H9 (cell line): ENCODE data around the gene HYAL2. TPM values are rescaled to one million over a fixed set of nuclear protein-coding genes. Genes with fewer than 3 reads are reported as not detected.

Source experiments
- DNase-seq: peaks from one replicate; pipeline ENCODE4 v3.0.0-alpha.2; 2017
- H2AFZ ChIP-seq: one replicate; pipeline ENCODE4 v1.6.1; 2013; ENCODE audit warnings: mild to moderate bottlenecking, low read length, control low read depth, moderate library complexity
- H2AK5ac ChIP-seq: 2 replicates; pipeline ENCODE4 v1.6.1; 2013; ENCODE audit warnings: low read length, control low read depth, mixed read lengths; ENCODE audit not compliant: insufficient read length
- H2BK120ac ChIP-seq: one replicate; pipeline ENCODE4 v1.6.1; 2013; ENCODE audit warnings: low read depth, mild to moderate bottlenecking, low read length, control low read depth, inconsistent platforms; ENCODE audit not compliant: poor library complexity, severe bottlenecking
- H2BK12ac ChIP-seq: 2 replicates; pipeline ENCODE4 v1.6.1; 2013; ENCODE audit warnings: low read length, control low read depth, mixed read lengths, low read depth; ENCODE audit not compliant: insufficient read length
- H2BK15ac ChIP-seq: 2 replicates; pipeline ENCODE4 v1.6.1; 2013; ENCODE audit warnings: low read depth, low read length, control low read depth
- H2BK20ac ChIP-seq: one replicate; pipeline ENCODE4 v1.6.1; 2013; ENCODE audit warnings: low read depth, mild to moderate bottlenecking, low read length, control low read depth, inconsistent platforms; ENCODE audit not compliant: poor library complexity, severe bottlenecking
- H2BK5ac ChIP-seq: 2 replicates; pipeline ENCODE4 v1.6.1; 2013; ENCODE audit warnings: low read length, control low read depth, mixed read lengths; ENCODE audit not compliant: insufficient read length
- H3K14ac ChIP-seq: 2 replicates; pipeline ENCODE4 v1.6.1; 2013; ENCODE audit warnings: low read length, control low read depth; ENCODE audit not compliant: insufficient read depth
- H3K18ac ChIP-seq: 2 replicates; pipeline ENCODE4 v1.6.1; 2013; ENCODE audit warnings: low read depth, mild to moderate bottlenecking, mixed read lengths, low read length, control low read depth; ENCODE audit not compliant: insufficient read length
- H3K23ac ChIP-seq: 2 replicates; pipeline ENCODE4 v1.6.1; 2013; ENCODE audit warnings: low read length, control low read depth, mixed read lengths, low read depth; ENCODE audit not compliant: insufficient read length
- H3K23me2 ChIP-seq: 2 replicates; pipeline ENCODE4 v1.6.1; 2013; ENCODE audit warnings: low read depth, mild to moderate bottlenecking, mixed read lengths, low read length, control low read depth; ENCODE audit not compliant: insufficient read length, poor library complexity, severe bottlenecking
- H3K27ac ChIP-seq: 2 replicates; pipeline ENCODE4 v1.5.1; 2013; ENCODE audit warnings: low read length, control low read depth, mixed read lengths, low read depth; ENCODE audit not compliant: insufficient read length
- H3K27me3 ChIP-seq: 2 replicates; pipeline ENCODE4 v1.6.1; 2013; ENCODE audit warnings: low read length, control low read depth, inconsistent platforms; ENCODE audit not compliant: insufficient read depth
- H3K4ac ChIP-seq: 2 replicates; pipeline ENCODE4 v1.6.1; 2013; ENCODE audit warnings: low read depth, mild to moderate bottlenecking, control low read depth, inconsistent platforms, low read length, moderate library complexity
- H3K4me1 ChIP-seq: 2 replicates; pipeline ENCODE4 v1.6.1; 2013; ENCODE audit warnings: low read length, control low read depth, inconsistent platforms; ENCODE audit not compliant: insufficient read depth
- H3K4me2 ChIP-seq: 2 replicates; pipeline ENCODE4 v1.6.1; 2013; ENCODE audit warnings: low read length, control low read depth, mixed read lengths; ENCODE audit not compliant: insufficient read length, insufficient read depth
- H3K56ac ChIP-seq: 2 replicates; pipeline ENCODE4 v1.6.1; 2013; ENCODE audit warnings: low read depth, mild to moderate bottlenecking, mixed read lengths, low read length, control low read depth; ENCODE audit not compliant: insufficient read length
- H3K79me1 ChIP-seq: 2 replicates; pipeline ENCODE4 v1.6.1; 2013; ENCODE audit warnings: low read depth, mild to moderate bottlenecking, moderate library complexity, low read length, control low read depth, inconsistent platforms; ENCODE audit not compliant: insufficient read depth, poor library complexity, severe bottlenecking
- H3K79me2 ChIP-seq: 2 replicates; pipeline ENCODE4 v1.6.1; 2013; ENCODE audit warnings: low read length, control low read depth, inconsistent platforms; ENCODE audit not compliant: insufficient read depth
- H3K9ac ChIP-seq: 2 replicates; pipeline ENCODE4 v1.6.1; 2013; ENCODE audit warnings: low read length, control low read depth, mixed read lengths; ENCODE audit not compliant: insufficient read length; ENCODE audit errors: extremely low read depth
- H3K9me3 ChIP-seq: one replicate; pipeline ENCODE4 v1.6.1; 2013; ENCODE audit warnings: low read depth, low read length, inconsistent platforms; ENCODE audit not compliant: control insufficient read depth
- H3T11ph ChIP-seq: one replicate; pipeline ENCODE4 v1.6.1; 2013; ENCODE audit warnings: mild to moderate bottlenecking, low read length, control low read depth, inconsistent platforms
- H4K20me1 ChIP-seq: one replicate; pipeline ENCODE4 v1.6.1; 2013; ENCODE audit not compliant: control insufficient read depth, insufficient read length, insufficient read depth
- H4K5ac ChIP-seq: 2 replicates; pipeline ENCODE4 v1.6.1; 2013; ENCODE audit warnings: low read depth, mild to moderate bottlenecking, mixed read lengths, low read length, control low read depth; ENCODE audit not compliant: insufficient read length
- H4K8ac ChIP-seq: replicated peaks from 2 replicates; pipeline ENCODE4 v1.6.1; 2013; ENCODE audit warnings: low read length, control low read depth, mixed read lengths, low read depth; ENCODE audit not compliant: insufficient read length
- H4K91ac ChIP-seq: 2 replicates; pipeline ENCODE4 v1.6.1; 2013; ENCODE audit warnings: low read depth, mild to moderate bottlenecking, moderate library complexity, mixed read lengths, low read length, control low read depth; ENCODE audit not compliant: insufficient read length
- H3K27ac Mint-ChIP-seq, 3 experiments: 2 replicates in 2 of 3; 3 replicates in 1 of 3; pipeline ENCODE4 v1.8.0; 2020 to 2021; ENCODE audit warnings: mixed read lengths in 3 of 3, mild to moderate bottlenecking in 1 of 3, moderate library complexity in 1 of 3
- H3K27me3 Mint-ChIP-seq: 2 replicates; pipeline ENCODE4 v1.8.0; 2021; ENCODE audit warnings: low read depth, mild to moderate bottlenecking, moderate library complexity, mixed read lengths
- H3K36me3 Mint-ChIP-seq, 3 experiments: 2 replicates in 2 of 3; 3 replicates in 1 of 3; pipeline ENCODE4 v1.8.0; 2020 to 2021; ENCODE audit warnings: low read depth in 3 of 3, mixed read lengths in 3 of 3; ENCODE audit not compliant: insufficient read depth in 1 of 3
- H3K4me1 Mint-ChIP-seq, 2 experiments: 2 replicates each; pipeline ENCODE4 v1.8.0; 2020; ENCODE audit warnings: mixed read lengths in 2 of 2
- H3K4me3 Mint-ChIP-seq, 2 experiments: 2 replicates in 1 of 2; 3 replicates in 1 of 2; pipeline ENCODE4 v1.8.0; 2020 to 2021; ENCODE audit warnings: mild to moderate bottlenecking in 2 of 2, mixed read lengths in 2 of 2, moderate library complexity in 1 of 2
- H3K9me3 Mint-ChIP-seq, 2 experiments: 2 replicates in 1 of 2; 3 replicates in 1 of 2; pipeline ENCODE4 v1.8.0; 2020; ENCODE audit warnings: mild to moderate bottlenecking in 2 of 2, mixed read lengths in 2 of 2, moderate library complexity in 1 of 2
- WGBS: extraction: QIAGEN DNeasy Blood & Tissue Kit; methylation state at CpG from one replicate; pipeline ENCODE4 v1.1.7; 2013; ENCODE audit warnings: missing lambda C conversion rate, low lambda C conversion rate, mixed read lengths; ENCODE audit not compliant: insufficient read length; ENCODE audit errors: extremely low coverage; 5-methylcytosine and 5-hydroxymethylcytosine counted together
- total RNA-seq: library from RNA; stranded (reverse); gene quantifications from 2 replicates; pipeline ENCODE4 v1.2.1, GENCODE V29; 2021
- TF ChIP-seq, protein P1 (sequence below): fragments of 200-600 bp; sonication (generic); conservative IDR thresholded peaks from 3 replicates; pipeline ENCODE4 v1.8.0; 2021; ENCODE audit warnings: antibody characterized with exemption, mild to moderate bottlenecking

The HYAL2 gene
- total RNA-seq, 1 experiment from 2014 or later: 51.9 TPM

- peaks cover 5% of the 10 kb centered on the region for H3K23me2 ChIP-seq
- WGBS: no CpG with 5 or more reads among the region's 67 CpGs
- Mint-ChIP-seq H3K27me3 (no peaks in the 10 kb centered on the region), H3K36me3 (peaks cover 27 to 42% (median 34%) of the 10 kb centered on the region in 3 experiments; a peak in 6 of 7 replicates), H3K9me3 (no peaks in the 10 kb centered on the region; a peak in 1 of 5 replicates), H3K4me3 (peak within 1 kb of the TSS; percentile 82 to 87), H3K4me1 (peaks cover 11% of the 10 kb centered on the region in 2 experiments), H3K27ac (peak within 1 kb of the TSS; percentile 87 to 99 (median 96); a peak in 6 of 7 replicates)
- peaks cover 3% of the 10 kb centered on the region; the same call in 1 of the 2 replicates for H3K79me2 ChIP-seq
- H3K14ac ChIP-seq: peak within 1 kb of the TSS; percentile 63
- H4K8ac ChIP-seq: no peak within 1 kb of the TSS
- no peak within 1 kb of the TSS for H2BK5ac ChIP-seq
- H2BK20ac ChIP-seq: no peak within 1 kb of the TSS
- no peaks in the 10 kb centered on the region for H3K79me1 ChIP-seq
- peak within 1 kb of the TSS; percentile 64 for H3K18ac ChIP-seq
- no peak within 1 kb of the TSS for H3T11ph ChIP-seq
- no peak within 1 kb of the TSS for H3K27ac ChIP-seq
- H3K4me2 ChIP-seq: peak within 1 kb of the TSS; percentile 91
- no peak within 1 kb of the TSS for H2AFZ ChIP-seq
- peak within 1 kb of the TSS; percentile 73 for H3K9ac ChIP-seq
- H3K56ac ChIP-seq: no peak within 1 kb of the TSS
- no peak within 1 kb of the TSS for H4K5ac ChIP-seq
- no peak within 1 kb of the TSS for H2BK120ac ChIP-seq
- TF ChIP-seq, protein P1, sequence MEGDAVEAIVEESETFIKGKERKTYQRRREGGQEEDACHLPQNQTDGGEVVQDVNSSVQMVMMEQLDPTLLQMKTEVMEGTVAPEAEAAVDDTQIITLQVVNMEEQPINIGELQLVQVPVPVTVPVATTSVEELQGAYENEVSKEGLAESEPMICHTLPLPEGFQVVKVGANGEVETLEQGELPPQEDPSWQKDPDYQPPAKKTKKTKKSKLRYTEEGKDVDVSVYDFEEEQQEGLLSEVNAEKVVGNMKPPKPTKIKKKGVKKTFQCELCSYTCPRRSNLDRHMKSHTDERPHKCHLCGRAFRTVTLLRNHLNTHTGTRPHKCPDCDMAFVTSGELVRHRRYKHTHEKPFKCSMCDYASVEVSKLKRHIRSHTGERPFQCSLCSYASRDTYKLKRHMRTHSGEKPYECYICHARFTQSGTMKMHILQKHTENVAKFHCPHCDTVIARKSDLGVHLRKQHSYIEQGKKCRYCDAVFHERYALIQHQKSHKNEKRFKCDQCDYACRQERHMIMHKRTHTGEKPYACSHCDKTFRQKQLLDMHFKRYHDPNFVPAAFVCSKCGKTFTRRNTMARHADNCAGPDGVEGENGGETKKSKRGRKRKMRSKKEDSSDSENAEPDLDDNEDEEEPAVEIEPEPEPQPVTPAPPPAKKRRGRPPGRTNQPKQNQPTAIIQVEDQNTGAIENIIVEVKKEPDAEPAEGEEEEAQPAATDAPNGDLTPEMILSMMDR: no peak
- H3K23ac ChIP-seq: no peak within 1 kb of the TSS
- no peak within 1 kb of the TSS for H2AK5ac ChIP-seq
- no peaks in the 10 kb centered on the region for H3K4me1 ChIP-seq
- H4K91ac ChIP-seq: no peak within 1 kb of the TSS
- no peaks in the 10 kb centered on the region for H3K27me3 ChIP-seq
- no peak within 1 kb of the TSS for H2BK12ac ChIP-seq
- DNase-seq: peak; percentile 98
- H3K4ac ChIP-seq: no peak within 1 kb of the TSS
- no peaks in the 10 kb centered on the region for H3K9me3 ChIP-seq
- no peak within 1 kb of the TSS for H2BK15ac ChIP-seq
- H4K20me1 ChIP-seq: no peaks in the 10 kb centered on the region
Measured at GRCh38 chr3:50292159-50293078, 30.1 kb downstream of the HYAL2 start, which contains the start of gene IFRD2. Gene IFRD2 (minus strand): TSS chr3:50292429. CDS start chr3:50292274, 155 bp downstream.
